GM10248 (cell line): ENCODE results near the gene NUP62.

ENCODE experiments used
- CTCF ChIA-PET: fragments of 300-600 bp; sonication (Branson Sonifier 250); formaldehyde crosslinking; extraction: SDS; loops from one replicate; lab custom pipeline; 2021; ENCODE audit warnings: antibody characterized with exemption; lab: Yijun Ruan, JAX
- POLR2A ChIA-PET: fragments of 350-650 bp; sonication (Branson Sonifier 250); formaldehyde crosslinking; extraction: SDS; loops from one replicate; lab custom pipeline; 2020; ENCODE audit warnings: antibody characterized with exemption; lab: Yijun Ruan, JAX
- DNase-seq: peaks from one replicate; pipeline ENCODE4 v3.0.0; 2012; ENCODE audit errors: extremely low spot score
- CTCF ChIP-seq: IDR thresholded peaks from 2 replicates; pipeline ENCODE4 v1.5.1; 2012; ENCODE audit warnings: mild to moderate bottlenecking, low read depth; ENCODE audit errors: extremely low read depth, missing control alignments, control extremely low read depth

The NUP62 gene

GRCh38 chr19:49871349-49871985, 57.8 kb downstream of the NUP62 start:
- no peak for DNase-seq
- TF ChIP-seq CTCF = no peak
- ChIA-PET CTCF (interaction anchor here (1.5 kb wide), 1 partner anchor 17 kb away, joined by 4 read pairs; no protein-coding TSS in a partner anchor), POLR2A (interaction anchor here (0.5 to 0.6 kb wide), 2 partner anchors 21 to 173 kb away, joined by 6 to 8 read pairs; no protein-coding TSS in a partner anchor)

- no peak for DNase-seq
- ChIA-PET CTCF (interaction anchor here (1.5 kb wide), 1 partner anchor 16 kb away, joined by 4 read pairs; no protein-coding TSS in a partner anchor), POLR2A (no interaction called here)
- TF ChIP-seq CTCF = no peak
These were observed 58.9 kb downstream of the NUP62 start for GRCh38 chr19:49870309-49870901.

- peak; percentile 89 for DNase-seq
- no peak for TF ChIP-seq CTCF
- ChIA-PET POLR2A (interaction anchor here (0.6 to 1.3 kb wide), 8 partner anchors 11 to 485 kb away, joined by 3 to 11 read pairs (median 4); partner anchors contain the start of genes ATF5 and PTOV1), CTCF (interaction anchor here (0.9 to 1.3 kb wide), 2 partner anchors 189 to 193 kb away, joined by 3 to 4 read pairs; partner anchors contain the start of gene PRMT1)
These were observed 59.6 kb downstream of the NUP62 start for GRCh38 chr19:49869484-49870308.

- CTCF ChIA-PET = interaction anchor here (0.9 to 1.3 kb wide), 2 partner anchors 188 to 192 kb away, joined by 3 to 4 read pairs; partner anchors contain the start of gene PRMT1
- TF ChIP-seq CTCF = no peak
- DNase-seq = no peak
- POLR2A ChIA-PET = interaction anchor here (0.6 to 1.3 kb wide), 8 partner anchors 10 to 484 kb away, joined by 3 to 11 read pairs (median 4); partner anchors contain the start of genes ATF5 and PTOV1
These were observed 60.3 kb downstream of the NUP62 start for GRCh38 chr19:49869009-49869483.

- POLR2A ChIA-PET = interaction anchor here (1.0 kb wide), 1 partner anchor 63 kb away, joined by 3 read pairs; no protein-coding TSS in a partner anchor
These were observed 62.1 kb downstream of the NUP62 start, which contains the start of gene PNKP for GRCh38 chr19:49866933-49867782. PNKP (minus strand) TSS chr19:49867576; CDS start chr19:49867204, 372 bp downstream.

More at GRCh38 chr19:49866933-49867782, 62.1 kb downstream of the NUP62 start, which contains the start of gene PNKP:
- no peak for TF ChIP-seq CTCF
- peak; percentile 95 for DNase-seq
- CTCF ChIA-PET = interaction anchor here (1.0 kb wide), 1 partner anchor 9 kb away, joined by 4 read pairs; no protein-coding TSS in a partner anchor
